ENCODE results near the gene RAB37. TPM values are rescaled to one million over a fixed set of nuclear protein-coding genes. Genes with fewer than 3 reads are reported as not detected.

RAB37 gene
- total and polyA plus RNA-seq, 2 of the 8 experiments (the other 6 are each of a cell fraction or from before 2014, with no cell fraction given): 5.5 to 6.1 TPM

GRCh38 chr17:74769856-74770497 lies 32.9 kb downstream of the RAB37 start:
- WGBS, 2 experiments (ENCODE audit: extremely low coverage in 1 of 2, insufficient coverage in 1 of 2, insufficient read length in 1 of 2, insufficient replicate concordance in 2 of 2, low coverage in 1 of 2, low lambda C conversion rate in 2 of 2, missing lambda C conversion rate in 1 of 2): 92% methylated on average over 5 of the region's 5 CpGs; no CpG with 5 or more reads in 1 of the 2 experiments
- no peak for TF ChIP-seq EZH2 (IDR thresholded peaks at IDR 0.05; ENCODE audit: low read depth, low read length, severe bottlenecking)
- TF ChIP-seq ZNF274 (IDR thresholded peaks at IDR 0.05; ENCODE audit: borderline replicate concordance, extremely low read depth, low read length): no peak
- TF ChIP-seq GTF2F1 (IDR thresholded peaks at IDR 0.05; ENCODE audit: borderline replicate concordance, low read depth, low read length): no peak
- TF ChIP-seq CHD2 (IDR thresholded peaks at IDR 0.05; ENCODE audit: low read length): no peak
- TF ChIP-seq EGR1 (IDR thresholded peaks at IDR 0.05; ENCODE audit: borderline replicate concordance, low read depth, low read length): no peak
- no peak for TF ChIP-seq GABPA (IDR thresholded peaks at IDR 0.05; ENCODE audit: borderline replicate concordance, insufficient read depth, low read length)
- no peak for TF ChIP-seq MAFK (IDR thresholded peaks at IDR 0.05; ENCODE audit: low read depth, low read length)
- TF ChIP-seq KDM1A (IDR thresholded peaks at IDR 0.05; ENCODE audit: borderline replicate concordance, low read length): no peak
- no peak for TF ChIP-seq SIN3A (conservative IDR thresholded peaks at IDR 0.05 in 1 of 2, IDR thresholded peaks at IDR 0.05 in 1 of 2; ENCODE audit: low read depth in 1 of 2, low read length in 2 of 2)
- TF ChIP-seq BRCA1 (IDR thresholded peaks at IDR 0.05; ENCODE audit: low read depth, low read length): no peak
- no peak for TF ChIP-seq ATF3 (IDR thresholded peaks at IDR 0.05; ENCODE audit: insufficient read depth, low read depth, low read length)
- H3K36me3 ChIP-seq (ENCODE audit: control insufficient read depth in 2 of 4, insufficient read depth in 4 of 4, low read length in 3 of 4): peaks cover 2 to 40% (median 19%) of the 10 kb centered on the region in 4 experiments; a peak in 6 of 8 replicates

More at GRCh38 chr17:74769856-74770497, 32.9 kb downstream of the RAB37 start:
- no peak overlapping the region for H4K5ac ChIP-seq (ENCODE audit: insufficient read length, low read depth, low read length)
- ChIA-PET CTCF (ENCODE audit: partially characterized antibody) (interaction anchor here (0.8 to 99.6 kb wide), 17 partner anchors 10 to 191 kb away, joined by 3 to 2981 read pairs (median 11); partner anchors contain the start of genes FDXR, GRIN2C, NHERF1 and RAB37), POLR2A (ENCODE audit: partially characterized antibody) (interaction anchor here (0.9 to 3.8 kb wide), 8 partner anchors 10 to 92 kb away, joined by 3 to 44 read pairs (median 7); partner anchors contain the start of gene RAB37)
- H2BK120ac ChIP-seq (replicated peaks; ENCODE audit: low read depth, low read length): no peak overlapping the region
- H3K4me2 ChIP-seq (ENCODE audit: insufficient read depth in 1 of 2, low read depth in 2 of 2, low read length in 2 of 2): no peak overlapping the region
- no peak for DNase-seq (ENCODE audit: low read depth in 1 of 2, low spot score in 2 of 2)
- no peaks in the 10 kb centered on the region for H3K9me3 ChIP-seq (ENCODE audit: insufficient read depth in 2 of 2, low read depth in 1 of 2, low read length in 1 of 2)
- no peak overlapping the region for H4K91ac ChIP-seq (replicated peaks; ENCODE audit: insufficient read length, low read length)
- no peak overlapping the region for H3K4me3 ChIP-seq (ENCODE audit: extremely low read depth in 1 of 4, insufficient read depth in 2 of 4, low read depth in 3 of 4, low read length in 4 of 4)
- H3K79me1 ChIP-seq (ENCODE audit: low read depth, low read length): peaks cover 2% of the 10 kb centered on the region; the same call in 1 of the 2 replicates
- no peak overlapping the region for H3K4ac ChIP-seq (replicated peaks; ENCODE audit: insufficient read length, low read depth, low read length)
- peaks cover 0 to 2% (median 0%) of the 10 kb centered on the region in 4 experiments; a peak in 2 of 7 replicates for H3K4me1 ChIP-seq (replicated peaks in 1 of 4; ENCODE audit: control insufficient read depth in 3 of 4, insufficient read depth in 4 of 4, low read length in 3 of 4)
- no peak overlapping the region for H3K14ac ChIP-seq (ENCODE audit: insufficient read length)
- H3K56ac ChIP-seq (replicated peaks; ENCODE audit: insufficient read length, low read depth, low read length): no peak overlapping the region
- H2BK5ac ChIP-seq (ENCODE audit: low read depth, low read length): no peak overlapping the region
- H4K8ac ChIP-seq (ENCODE audit: extremely low read depth, insufficient read depth, low read length): no peak overlapping the region
- no peak overlapping the region for H3K18ac ChIP-seq (ENCODE audit: extremely low read depth, low read length)
- no peak overlapping the region for H2AK5ac ChIP-seq (ENCODE audit: low read depth, low read length)
- H4K20me1 ChIP-seq (replicated peaks in 1 of 2; ENCODE audit: control insufficient read depth in 1 of 2, insufficient read depth in 2 of 2, low read length in 2 of 2): peaks cover 7 to 10% of the 10 kb centered on the region in 2 experiments
- no peak overlapping the region for H3K27ac ChIP-seq (ENCODE audit: low read depth, low read length)
- H2AFZ ChIP-seq (ENCODE audit: low read length): no peak overlapping the region
- 0 out of 4 replicates have a peak, but pooled peaks cover 0 to under 1% of the 10 kb centered on the region in 2 experiments for H3K79me2 ChIP-seq (ENCODE audit: control insufficient read depth in 1 of 2, insufficient read depth in 2 of 2, low read length in 2 of 2)
- no peak overlapping the region for H2BK15ac ChIP-seq (ENCODE audit: low read length)
- no peak overlapping the region for H3K23ac ChIP-seq (ENCODE audit: insufficient read length)
- no peaks in the 10 kb centered on the region for H3K27me3 ChIP-seq (replicated peaks in 1 of 4; ENCODE audit: control insufficient read depth in 3 of 4, extremely low read depth in 1 of 4, insufficient read depth in 3 of 4, low read length in 3 of 4)
- no peak overlapping the region for H2BK12ac ChIP-seq (ENCODE audit: low read depth, low read length)
- no peak overlapping the region for H2BK20ac ChIP-seq (ENCODE audit: low read length)
- no peaks in the 10 kb centered on the region for H3K23me2 ChIP-seq (ENCODE audit: low read depth, low read length)
- no peak for FAIRE-seq
- no peak overlapping the region for H3K9ac ChIP-seq (replicated peaks in 1 of 4; ENCODE audit: extremely low read depth in 1 of 4, low read depth in 3 of 4, low read length in 3 of 4)

Data from H1 (cell line).